GM21390 (cell line): ENCODE measurements around the gene ZNF511.
"Not testable (repeated sequence)": the region's sequence is repeated elsewhere in the genome, so short reads cannot be mapped to it uniquely, and the experiment has no call there.

Experiments used
- ATAC-seq: cut with Tn5 transposase; IDR thresholded peaks from one replicate; pipeline ENCODE4 v1.9.1; 2021; ENCODE audit not compliant: unreplicated experiment

ZNF511 gene

DNA sequence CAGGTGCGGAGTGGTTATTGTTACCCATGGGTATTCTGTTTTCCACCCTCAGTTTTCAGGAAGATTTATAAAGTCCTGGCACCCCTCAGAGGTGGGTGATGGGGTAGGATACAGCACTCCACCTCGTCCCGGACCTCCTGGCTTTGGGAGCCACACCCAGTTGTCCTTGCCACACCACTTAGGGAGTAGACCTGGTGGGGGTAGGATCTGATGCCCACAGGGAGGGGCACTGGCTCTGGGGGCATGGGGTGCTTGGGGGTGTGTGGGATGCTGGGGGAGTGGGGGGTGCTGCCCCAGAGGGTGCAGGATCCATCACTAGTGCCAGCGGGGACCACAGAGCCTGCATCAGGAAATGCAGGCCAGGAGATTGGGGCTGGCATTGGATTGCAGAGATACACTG lies 4.5 kb downstream of the ZNF511 start:
- no peak for ATAC-seq

DNA sequence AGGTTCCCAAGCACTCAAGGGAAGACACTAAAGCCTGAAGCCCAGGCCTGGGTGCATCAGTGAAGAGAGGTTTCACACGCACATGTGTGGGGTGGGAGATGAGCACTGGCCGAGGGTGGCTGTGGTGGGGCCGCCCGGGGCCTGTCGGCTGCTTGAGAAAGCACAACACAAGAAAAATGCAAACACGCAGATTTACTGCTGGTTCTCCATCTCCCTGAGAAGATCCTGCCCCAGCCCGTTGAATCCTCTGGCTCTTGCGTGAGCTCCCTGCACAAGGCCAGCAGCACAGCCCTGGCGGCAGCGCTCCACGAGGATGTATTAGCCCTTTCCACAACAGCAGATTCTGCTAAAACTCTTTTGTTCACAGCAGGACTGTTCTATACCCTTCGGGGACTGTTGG lies 6.2 kb downstream of the ZNF511 start:
- no peak for ATAC-seq

DNA sequence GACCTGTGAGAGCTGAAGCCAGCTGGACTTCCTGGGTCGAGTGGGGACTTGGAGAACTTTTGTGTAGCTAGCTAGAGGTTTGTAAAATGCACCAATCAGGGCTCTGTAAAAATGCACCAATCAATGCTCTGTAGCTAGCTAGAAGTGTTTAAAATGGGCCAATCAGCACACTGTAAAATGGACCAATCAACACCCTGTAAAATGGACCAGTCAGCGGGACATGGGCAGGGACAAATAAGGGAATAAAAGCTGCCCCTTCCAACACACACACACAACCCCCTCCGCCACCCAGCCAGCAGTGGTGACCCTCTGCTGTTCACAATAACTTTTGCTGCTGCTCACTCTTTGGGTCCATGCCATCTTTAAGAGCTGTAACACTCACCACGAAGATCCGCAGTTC lies 7.1 kb downstream of the ZNF511 start:
- no peak for ATAC-seq

DNA sequence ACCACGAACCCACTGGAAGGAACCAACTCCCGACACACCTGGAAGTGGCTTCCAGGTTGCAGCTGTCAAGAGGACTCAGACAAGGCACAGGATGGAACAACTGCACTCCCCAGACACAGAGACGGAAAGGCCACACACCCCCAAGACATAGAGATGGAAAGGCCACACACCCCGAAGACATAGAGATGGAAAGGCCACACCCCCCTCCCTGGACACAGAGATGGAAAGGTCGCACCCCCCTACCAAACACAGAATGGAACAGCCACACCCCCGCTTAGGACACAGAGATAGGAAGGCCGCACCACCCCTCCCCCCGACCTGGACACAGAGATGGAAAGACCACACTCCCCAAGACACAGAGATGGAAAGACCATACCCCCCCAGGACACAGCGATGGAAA lies 7.6 kb downstream of the ZNF511 start:
- ATAC-seq: no peak

DNA sequence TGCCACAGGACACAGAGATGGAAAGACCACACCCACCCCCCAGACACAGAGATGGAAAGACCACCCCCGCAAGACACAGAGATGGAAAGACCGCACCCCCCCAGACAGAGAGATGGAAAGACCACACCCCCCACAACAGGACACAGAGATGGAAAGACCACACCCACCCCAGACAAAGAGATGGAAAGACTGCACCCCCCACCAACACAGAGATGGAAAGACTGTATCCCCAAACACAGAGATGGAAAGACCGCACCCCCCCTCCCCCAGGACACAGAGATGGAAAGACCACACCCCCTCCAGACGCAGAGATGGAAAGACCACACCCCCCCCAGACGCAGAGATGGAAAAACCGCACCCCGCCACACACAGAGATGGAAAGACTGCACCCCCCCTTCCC lies 8.0 kb downstream of the ZNF511 start:
- ATAC-seq: no peak

DNA sequence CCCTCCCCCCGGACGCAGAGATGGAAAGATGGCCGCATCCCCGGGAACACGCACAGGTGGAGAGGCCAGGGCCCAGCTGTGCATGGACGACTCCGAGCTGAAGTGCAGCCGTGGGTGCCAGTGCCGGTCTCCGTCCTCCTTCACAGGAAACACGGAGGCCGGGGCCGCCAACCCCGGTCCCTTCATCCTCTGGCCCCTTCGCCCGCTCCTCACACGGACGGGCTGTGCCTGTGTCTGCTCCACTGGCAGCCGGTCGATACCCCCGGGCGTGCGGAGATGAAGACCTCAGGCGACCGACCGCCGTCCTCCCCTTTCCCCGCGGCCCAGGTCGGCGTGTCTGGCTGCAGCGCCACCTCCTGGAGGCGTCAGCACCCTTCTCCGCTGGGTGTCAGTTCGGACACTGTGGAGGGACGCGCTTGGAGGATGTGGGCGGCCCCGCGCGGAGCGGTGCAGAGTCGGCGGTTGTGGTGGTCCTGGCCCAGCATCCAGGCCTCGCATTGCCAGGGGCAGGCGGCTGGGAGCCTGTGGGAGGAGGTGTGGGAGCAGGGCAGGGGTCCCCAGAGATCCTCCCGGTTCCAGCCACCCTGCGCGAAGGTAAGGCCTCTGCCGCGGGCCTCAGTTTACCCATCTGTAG lies 9.9 kb downstream of the ZNF511 start:
- no peak for ATAC-seq

DNA sequence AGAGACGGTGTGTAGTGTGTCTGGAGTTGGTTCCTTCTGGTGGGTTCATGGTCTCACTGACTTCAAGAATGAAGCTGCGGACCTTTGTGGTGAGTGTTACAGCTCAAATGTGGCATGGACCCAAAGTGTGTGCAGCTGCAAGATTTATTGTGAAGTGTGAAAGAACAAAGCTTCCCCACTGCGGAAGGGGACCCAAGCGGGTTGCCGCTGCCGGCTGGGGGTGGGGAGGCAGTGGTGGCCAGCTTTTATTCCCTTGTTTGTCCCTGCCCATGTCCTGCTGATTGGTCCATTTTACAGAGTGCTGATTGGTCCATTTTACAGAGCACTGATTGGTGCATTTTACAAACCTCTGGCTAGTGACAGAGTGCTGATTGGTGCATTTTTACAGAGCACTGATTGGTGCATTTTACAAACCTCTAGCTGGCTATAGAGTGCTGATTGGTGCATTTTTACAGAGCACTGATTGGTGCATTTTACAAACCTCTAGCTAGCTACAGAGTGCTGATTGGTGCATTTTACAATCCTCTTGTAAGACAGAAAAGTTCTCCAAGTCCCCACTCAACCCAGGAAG lies 12.2 kb downstream of the ZNF511 start:
- not testable (repeated sequence) for ATAC-seq

DNA sequence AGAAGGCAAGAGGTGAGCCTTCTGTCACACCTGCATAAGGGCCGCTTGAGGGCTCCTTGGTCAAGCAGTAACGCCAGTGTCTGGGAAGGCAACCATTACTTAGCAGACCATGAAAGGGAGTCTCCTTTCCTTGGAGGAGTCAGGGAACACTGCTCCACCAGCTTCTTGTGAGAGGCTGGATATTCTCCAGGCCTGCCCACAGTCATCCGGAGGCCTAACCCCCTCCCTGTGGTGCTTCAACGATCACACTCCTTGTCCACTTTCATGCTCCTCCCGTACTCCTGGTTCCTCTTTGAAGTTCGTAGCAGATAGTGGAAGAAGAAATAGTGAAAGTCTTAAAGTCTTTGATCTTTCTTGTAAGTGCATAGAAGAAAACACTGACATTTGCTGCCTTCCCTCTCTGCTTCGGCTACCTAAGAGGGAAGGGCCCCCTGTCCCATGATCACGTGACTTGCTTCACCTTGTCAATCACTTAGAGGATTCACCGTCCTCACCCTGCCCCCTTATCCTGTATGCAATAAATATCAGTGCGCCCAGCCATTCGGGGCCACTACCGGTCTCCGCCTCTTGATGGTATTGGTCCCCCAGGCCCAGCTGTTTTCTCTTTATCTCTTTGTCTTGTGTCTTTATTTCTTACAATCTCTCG lies 13.5 kb downstream of the ZNF511 start:
- ATAC-seq: not testable (repeated sequence)

DNA sequence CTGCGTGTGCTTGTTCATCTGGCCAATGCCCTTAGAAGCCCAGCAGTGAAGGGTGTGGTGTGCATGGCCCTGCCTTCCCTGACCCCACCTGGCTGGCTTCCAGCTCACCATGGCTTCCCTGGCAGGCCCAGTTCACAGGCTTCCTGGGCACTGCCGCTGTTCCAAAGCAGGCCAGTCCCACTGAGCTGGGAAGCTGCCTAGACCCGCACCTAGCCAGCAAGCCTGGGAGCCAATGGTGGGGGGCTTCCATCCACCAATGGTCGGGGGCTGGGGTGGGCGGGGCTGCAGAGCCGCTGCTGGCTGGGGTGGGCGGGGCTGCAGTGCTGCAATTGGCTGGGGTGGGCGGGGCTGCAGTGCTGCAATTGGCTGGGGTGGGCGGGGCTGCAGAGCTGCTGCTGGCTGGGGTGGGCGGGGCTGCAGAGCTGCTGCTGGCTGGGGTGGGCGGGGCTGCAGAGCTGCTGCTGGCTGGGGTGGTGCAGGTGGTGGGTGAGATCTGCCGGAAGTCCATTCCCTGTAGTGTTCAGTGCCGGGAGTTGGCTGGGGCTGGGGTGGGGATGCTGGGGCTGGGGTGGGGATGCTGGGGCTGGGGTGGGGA lies 15.6 kb downstream of the ZNF511 start:
- no peak for ATAC-seq

DNA sequence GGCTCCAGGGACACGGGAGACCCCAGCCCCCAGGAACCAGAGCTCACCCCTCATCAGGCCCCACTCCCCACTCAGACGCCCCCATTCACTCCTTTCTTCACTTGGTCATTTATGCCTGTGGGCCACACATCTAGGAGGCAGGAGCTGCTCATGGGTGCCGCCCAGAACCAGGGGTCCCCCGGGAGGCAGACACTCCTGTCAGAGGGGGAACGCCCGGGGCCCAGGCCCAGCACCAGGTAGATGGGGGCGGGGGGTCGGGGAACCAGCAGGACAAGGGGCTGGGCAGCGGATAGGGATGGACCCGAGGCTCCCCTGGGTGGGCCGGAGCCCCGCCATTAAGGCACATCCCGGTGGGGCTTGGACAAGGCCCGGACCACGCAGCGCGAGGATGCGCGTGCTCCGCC lies 16.1 kb downstream of the ZNF511 start:
- ATAC-seq: no peak

DNA sequence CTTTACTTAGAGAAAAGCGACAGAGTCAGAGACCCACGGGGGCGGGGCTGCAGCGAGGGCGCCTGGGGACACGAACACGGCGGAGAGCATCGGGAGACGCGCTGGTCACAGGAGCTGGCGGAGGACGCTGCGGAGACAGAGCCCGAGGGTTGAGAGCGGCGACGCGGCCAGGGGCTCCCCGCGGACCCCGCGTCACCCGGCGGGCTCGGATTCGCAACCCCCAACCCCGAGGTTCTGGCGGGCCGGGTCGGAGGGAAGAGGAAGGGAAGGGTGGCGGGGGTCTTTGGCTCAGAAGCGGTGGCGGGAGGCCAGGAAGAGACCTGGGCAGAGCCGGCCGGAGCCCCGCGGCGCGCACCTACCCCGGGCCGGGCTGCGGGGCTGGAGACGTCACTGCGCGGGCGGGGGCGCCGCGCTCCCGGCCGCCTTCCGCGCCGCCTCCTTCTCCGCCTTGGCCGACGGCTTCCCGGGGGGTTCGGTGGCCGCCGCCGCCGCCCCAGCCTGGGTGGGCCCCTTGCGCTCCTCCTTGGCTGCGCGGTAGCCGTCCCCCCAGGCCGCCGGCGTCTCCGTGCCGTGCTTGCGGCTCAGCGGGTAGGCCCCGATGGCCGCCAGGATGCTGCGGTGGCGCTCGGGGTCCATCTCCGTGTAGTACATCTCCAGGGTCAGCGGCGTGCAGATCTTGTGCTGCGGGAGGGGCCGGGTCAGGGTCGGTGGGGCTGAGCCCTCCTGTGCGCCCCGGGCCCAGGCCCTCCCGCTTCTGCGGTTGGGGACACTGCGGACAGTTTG lies 16.9 kb downstream of the ZNF511 start:
- ATAC-seq: no peak

DNA sequence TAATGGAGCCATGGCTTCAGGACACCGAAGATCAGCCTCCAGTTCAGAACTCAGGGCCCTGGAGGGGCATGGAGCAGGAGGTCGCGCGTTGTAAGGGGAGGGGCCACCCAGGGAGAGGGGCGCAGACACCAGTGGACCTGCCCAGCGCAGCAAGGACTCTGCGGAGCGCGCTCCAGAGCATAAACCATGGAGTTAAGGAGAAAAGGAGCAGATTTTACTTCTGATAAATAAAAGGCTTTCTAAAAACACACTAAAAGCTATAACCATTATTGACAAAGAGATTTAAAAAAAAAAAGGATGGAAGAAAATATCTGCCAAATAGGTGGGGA lies 17.5 kb downstream of the ZNF511 start:
- no peak for ATAC-seq

DNA sequence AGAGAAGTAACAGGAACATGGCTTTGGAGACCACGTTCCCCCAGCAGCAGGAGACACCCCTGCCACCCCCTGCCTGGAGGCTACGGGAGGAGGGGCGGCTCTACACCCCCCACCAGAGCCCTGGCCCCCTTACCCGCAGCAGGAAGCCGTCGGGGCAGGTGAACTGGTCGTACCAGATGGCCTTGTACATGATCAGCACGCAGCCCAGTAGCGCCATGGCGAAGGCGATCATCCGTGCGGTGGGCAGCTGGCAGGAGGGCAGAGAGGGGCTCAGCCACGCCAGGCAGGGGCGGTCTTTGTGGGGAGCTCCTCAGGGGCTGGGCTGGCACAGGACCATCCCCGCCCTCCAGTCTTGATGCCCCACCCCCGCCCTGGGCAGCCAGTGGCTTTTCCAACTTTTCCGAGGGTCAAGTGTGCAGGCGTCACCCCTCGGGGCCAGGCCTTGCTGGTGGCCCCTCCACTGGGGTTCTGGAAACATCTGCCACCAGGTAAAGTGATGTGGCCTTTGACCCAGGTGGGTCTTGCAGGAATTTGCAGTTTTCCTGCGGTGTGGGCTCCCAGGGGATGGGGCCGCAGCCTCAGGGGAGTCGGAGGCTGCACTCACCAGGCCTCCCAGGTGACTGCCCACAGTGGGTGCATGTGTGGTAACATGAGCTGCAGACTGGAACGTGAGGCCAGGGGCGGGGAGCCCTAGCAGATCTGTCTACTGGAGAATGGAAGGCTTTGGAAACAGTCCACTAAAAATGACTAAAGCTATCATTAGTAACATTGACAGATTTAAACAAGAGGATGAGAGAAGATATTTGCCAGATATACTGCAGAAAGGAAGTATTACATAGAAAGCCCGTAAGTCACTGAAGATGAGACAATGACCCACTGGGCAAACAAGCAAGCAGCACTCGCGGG lies 18.3 kb downstream of the ZNF511 start:
- ATAC-seq: no peak

DNA sequence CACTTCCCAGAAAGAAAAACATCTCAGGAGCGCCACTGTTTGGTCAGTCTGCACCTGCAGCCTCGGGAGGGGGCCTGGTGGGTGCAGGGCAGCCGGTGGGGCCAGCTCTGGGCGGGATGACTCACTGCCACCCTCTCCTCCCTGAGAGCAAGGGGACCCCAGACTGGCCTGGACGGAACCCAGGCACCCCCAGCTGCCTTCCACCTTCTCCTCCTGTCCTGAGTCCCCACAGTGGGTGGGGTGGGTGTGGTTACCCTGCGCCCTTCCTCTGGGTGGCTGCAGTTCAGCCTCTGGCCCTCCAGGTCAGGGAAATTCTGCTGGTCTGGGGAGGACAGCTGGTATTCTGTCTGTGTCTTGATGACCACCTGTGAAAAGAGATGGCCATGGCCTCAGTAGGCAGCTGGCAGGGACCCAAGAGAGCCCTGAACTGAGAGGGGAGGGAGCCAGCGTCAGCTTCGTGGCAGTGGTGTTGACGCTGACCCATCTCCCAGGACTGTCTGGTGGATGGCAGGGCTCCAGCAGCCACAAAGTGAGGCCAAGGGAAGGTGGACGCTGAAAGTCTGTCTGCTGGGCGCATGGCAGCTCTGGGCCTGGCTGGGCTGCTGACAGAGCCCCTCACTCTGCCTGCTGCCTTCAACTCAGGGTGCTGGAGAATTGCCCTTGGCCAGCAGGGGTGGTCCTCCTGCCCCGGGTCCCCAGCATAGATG lies 19.1 kb downstream of the ZNF511 start:
- ATAC-seq: no peak

DNA sequence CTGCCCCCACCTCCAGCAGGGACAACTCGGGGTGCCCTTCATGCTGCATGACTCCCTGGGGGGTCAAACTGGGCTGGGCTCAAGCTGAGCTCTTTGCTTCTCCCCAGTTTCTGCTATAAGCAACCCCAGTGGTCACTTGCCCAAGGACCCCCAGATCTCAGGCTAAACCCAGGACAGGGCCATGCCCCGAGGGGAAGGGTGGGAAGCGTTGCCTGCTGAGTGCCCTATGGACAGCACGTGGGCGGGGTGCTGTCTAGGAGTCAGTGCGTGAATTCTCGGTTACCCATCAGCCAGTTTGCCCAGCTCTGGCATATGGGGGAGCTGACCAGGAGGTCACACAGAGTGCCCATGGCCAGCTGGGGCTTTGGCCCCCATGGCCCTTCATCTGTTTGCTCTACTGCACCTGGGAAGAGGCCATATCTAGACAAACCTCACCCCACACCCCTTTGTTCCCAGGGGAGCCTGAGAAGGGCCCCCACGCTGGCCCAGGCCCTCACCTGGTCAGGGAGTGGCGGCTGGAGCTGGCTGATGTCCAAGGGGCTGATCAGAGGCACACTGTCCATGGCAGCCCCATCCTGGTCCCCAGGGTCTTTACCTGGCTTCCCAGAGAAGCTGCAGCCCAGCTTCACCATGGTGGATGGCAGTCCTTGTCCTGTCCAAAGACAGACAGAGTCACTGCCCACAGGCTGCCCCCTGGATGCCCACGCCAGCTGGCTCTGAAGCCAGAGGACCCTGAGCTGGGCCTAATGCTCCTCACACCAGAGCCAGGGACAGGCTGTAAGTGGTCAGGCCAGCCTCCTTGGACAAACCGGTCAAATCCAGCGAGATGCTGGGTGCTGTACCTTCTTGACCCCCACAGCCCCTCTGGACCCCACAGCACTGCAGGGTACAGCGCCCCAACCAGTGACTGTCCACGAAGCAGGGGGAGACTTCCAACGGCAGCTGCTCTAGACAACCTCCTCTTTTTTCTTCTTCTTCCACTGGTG lies 19.9 kb downstream of the ZNF511 start:
- ATAC-seq: no peak

DNA sequence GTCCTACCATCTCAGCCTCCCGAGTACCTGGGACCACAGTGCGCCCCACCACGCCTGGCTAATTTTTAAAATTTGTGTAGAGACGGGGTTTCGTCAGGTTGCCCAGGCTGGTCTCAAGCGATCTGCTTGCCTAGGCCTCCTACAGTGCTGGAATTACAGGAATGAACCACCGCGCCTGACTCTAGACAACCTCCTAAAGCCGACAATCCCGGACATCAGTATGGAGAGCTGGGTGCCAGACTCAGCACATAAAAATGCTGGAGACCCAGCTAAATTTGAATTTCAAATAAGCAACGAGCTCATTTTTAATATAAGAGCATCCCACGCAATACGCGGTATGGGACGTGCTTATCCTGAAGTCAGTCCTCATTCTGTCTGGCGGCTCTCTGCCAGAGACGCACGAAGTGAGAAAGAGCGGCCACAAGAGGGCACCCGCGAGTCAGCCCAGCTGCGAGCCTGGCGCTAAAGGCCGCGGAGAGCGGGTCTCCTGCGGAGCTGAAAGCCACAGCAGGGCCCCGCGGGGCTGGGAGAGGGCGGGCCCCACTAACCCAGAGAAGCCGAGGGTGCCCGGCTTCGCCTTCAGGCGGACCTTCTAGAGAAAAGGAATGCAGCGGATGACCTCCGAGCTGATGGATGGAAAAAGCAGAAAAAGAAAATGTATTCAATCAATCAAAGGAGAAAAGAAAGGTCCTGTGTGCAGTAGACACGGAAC lies 20.9 kb downstream of the ZNF511 start:
- ATAC-seq: peak; percentile 82

DNA sequence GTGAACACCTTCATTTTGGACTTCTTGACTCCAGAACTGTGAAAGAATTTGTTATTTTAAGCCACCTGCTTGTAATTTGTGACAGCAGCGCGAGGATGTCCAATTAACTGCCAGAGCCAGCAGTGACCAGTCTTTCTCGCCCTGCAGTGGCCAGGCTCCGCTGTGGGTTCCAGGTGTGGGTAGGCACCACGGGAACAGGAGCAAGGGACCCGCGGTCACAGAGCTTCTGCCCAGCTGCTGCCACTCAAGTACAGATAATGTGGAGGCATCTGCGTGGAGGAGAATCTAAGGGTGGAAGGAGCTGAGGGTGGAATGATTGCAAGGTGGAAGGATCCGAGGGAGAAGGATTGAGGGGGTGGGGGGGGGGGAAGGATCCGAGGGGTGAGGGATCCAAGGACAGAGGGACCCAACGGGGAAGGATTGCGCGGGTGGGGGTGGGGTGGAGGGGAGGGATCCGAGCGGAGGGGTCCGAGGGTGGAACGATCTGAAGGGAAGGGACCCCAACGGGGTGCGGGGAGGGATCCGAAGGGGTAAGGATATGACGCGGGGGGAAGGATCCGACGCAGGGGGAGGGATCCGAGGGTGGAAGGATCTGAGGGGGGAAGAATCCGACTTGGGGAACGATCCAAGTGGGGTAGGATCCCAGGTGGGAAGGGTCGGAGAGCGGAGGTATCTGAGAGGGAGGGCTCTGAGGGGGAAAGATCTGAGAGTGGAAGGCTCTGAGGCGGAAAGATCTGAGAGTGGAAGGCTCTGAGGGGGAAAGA lies 24.4 kb downstream of the ZNF511 start:
- no peak for ATAC-seq
